Nephron progenitor cell (in vitro differentiated cells): ENCODE data around the gene PLA2G7.
"Not testable (repeated sequence)": the region's sequence is repeated elsewhere in the genome, so short reads cannot be mapped to it uniquely, and the experiment has no call there.

Experiments used
- DNase-seq: peaks from one replicate; pipeline ENCODE4 v3.0.0; 2021
- H3K27ac Mint-ChIP-seq: 2 replicates; pipeline ENCODE4 v1.8.0; 2021; ENCODE audit warnings: mild to moderate bottlenecking, moderate library complexity, mixed read lengths
- H3K27me3 Mint-ChIP-seq: 2 replicates; pipeline ENCODE4 v1.8.0; 2021; ENCODE audit warnings: mild to moderate bottlenecking, low read depth, mixed read lengths; ENCODE audit not compliant: poor library complexity
- H3K36me3 Mint-ChIP-seq: 2 replicates; pipeline ENCODE4 v1.8.0; 2021; ENCODE audit warnings: low read depth, mixed read lengths
- H3K4me1 Mint-ChIP-seq: 2 replicates; pipeline ENCODE4 v1.8.0; 2021; ENCODE audit warnings: mixed read lengths
- H3K4me3 Mint-ChIP-seq: 2 replicates; pipeline ENCODE4 v1.8.0; 2021; ENCODE audit warnings: mild to moderate bottlenecking, moderate library complexity, mixed read lengths
- H3K9me3 Mint-ChIP-seq: 2 replicates; pipeline ENCODE4 v1.8.0; 2021; ENCODE audit warnings: mild to moderate bottlenecking, moderate library complexity, mixed read lengths
- TF ChIP-seq, protein P1 (sequence below): fragments of 200-600 bp; sonication (generic); IDR thresholded peaks from 2 replicates; pipeline ENCODE4 v1.5.0; 2021; ENCODE audit warnings: antibody characterized with exemption

PLA2G7 gene

DNA sequence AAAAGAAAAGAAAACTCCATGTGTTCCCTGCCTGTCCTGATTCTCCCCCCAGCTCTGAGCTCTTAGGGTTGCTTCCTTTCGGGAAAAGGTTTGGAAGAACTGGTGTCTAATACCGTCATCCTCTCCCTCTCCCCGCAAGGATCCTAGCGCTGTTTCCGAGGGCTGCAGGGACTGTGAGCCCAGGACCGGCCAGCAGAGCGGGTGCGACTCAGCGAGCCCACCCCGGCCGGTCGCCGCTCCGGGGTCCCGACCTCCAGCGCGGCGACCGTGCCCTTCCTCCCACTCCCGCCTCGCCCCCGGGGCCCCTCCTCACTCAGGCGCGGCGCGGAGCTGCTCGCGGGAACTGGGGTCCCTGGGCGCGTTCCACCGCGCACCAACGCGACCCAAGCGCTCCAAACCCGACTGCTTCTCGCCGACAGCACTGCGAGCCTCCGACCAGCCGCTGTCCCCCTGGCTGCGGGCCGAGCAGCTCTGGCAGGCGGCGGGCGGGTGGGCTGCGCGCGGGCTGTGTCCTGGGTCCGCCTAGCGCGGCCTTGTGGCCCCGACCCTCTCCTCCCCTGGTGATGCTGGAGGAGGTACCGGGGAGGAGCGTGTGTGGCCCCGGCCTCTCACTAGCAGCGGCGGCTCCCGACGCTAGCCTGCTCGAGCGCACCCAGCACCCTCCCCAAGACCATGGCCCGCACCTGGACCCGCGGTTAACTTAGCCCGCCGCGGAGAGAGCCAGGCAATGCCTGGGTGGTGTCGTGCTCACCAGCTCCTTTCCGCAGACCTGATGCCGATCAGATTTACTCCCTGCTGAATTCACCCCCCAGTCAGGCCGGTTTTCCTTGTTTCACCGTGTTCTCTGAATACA, at the start of gene PLA2G7:
PLA2G7 (minus strand) TSS at position 509 of the 853 bp plus-strand sequence. CDS start 12,484 bp downstream, outside the sequence.
- Mint-ChIP-seq H3K4me3 (peak within 1 kb of the TSS; percentile 91), H3K27me3 (peaks cover 50% of the 10 kb centered on the region), H3K27ac (no peak within 1 kb of the TSS), H3K36me3 (no peaks in the 10 kb centered on the region), H3K9me3 (no peaks in the 10 kb centered on the region), H3K4me1 (peaks cover 12% of the 10 kb centered on the region)
- peak; percentile 74 for DNase-seq
- TF ChIP-seq, protein P1, sequence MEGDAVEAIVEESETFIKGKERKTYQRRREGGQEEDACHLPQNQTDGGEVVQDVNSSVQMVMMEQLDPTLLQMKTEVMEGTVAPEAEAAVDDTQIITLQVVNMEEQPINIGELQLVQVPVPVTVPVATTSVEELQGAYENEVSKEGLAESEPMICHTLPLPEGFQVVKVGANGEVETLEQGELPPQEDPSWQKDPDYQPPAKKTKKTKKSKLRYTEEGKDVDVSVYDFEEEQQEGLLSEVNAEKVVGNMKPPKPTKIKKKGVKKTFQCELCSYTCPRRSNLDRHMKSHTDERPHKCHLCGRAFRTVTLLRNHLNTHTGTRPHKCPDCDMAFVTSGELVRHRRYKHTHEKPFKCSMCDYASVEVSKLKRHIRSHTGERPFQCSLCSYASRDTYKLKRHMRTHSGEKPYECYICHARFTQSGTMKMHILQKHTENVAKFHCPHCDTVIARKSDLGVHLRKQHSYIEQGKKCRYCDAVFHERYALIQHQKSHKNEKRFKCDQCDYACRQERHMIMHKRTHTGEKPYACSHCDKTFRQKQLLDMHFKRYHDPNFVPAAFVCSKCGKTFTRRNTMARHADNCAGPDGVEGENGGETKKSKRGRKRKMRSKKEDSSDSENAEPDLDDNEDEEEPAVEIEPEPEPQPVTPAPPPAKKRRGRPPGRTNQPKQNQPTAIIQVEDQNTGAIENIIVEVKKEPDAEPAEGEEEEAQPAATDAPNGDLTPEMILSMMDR: no peak

DNA sequence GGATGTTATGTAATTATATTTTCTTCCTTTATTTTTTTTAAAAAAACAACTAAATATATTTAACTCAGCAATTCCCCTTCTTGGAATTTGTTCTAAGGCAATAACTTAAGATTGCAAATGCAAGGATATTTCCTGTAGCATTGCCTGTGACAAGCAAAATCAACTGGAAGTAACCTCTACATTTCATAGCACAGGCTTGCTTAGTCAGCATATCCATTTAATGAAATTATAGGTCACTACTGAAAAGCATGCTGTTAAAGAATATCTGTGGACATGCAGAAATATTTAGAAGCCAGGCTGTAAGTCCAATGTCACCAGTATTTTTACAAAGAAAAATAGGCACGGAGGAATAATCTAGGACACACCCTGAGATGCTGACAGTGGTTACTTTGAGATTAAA, 49.4 kb upstream of the PLA2G7 start:
- TF ChIP-seq, protein P1: no peak
- peaks cover 7% of the 10 kb centered on the region for H3K27me3 Mint-ChIP-seq
- DNase-seq: no peak
- no peaks in the 10 kb centered on the region for H3K36me3 Mint-ChIP-seq
- no peaks in the 10 kb centered on the region for H3K4me1 Mint-ChIP-seq
- no peak overlapping the region for H3K4me3 Mint-ChIP-seq
- no peaks in the 10 kb centered on the region for H3K9me3 Mint-ChIP-seq
- H3K27ac Mint-ChIP-seq: no peak overlapping the region

DNA sequence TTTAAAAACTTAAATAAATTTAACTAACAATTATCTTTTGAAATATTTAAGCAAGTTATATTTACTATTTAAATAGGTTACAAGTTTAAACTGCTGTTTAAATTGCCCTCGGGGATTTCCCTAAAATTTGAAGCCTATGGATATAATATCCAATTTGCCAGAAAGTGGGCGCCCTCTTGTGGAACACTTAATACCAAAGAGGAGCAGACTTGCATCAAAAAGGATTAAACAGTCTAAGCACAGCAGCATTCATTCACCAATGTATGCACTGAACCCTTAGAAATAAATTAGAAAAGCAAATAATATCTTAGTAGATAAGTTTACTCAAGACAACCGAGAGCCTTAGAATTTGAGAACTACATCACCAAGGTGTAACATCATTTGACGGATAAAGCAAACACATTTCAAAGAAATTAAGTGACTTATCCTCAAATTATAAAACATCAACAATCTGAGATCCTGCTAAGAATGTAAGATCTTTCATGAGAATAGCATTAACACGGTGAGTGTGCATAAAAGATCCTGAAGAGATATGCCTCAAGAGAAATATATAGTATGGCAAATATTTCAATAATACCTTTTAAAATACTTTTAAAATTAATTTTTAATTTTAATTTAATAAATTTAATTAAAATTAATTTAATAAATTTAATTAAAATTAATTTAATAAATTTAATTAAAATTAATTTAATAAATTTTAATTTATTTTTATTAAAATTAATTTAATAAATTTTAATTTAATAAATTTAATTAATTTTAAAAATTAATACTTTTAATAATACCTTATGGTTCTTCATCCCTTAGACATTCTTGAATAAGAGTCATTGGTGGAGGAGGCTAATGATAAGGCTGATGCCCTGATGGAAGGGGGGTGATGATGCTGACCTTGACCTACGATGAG, 46.6 kb upstream of the PLA2G7 start:
- H3K36me3 Mint-ChIP-seq: no peaks in the 10 kb centered on the region
- H3K9me3 Mint-ChIP-seq: no peaks in the 10 kb centered on the region
- H3K27ac Mint-ChIP-seq: no peak overlapping the region
- H3K4me1 Mint-ChIP-seq: no peaks in the 10 kb centered on the region
- TF ChIP-seq, protein P1: peak; percentile 70
- peaks cover 8% of the 10 kb centered on the region for H3K27me3 Mint-ChIP-seq
- peak; percentile 46 for DNase-seq
- no peak overlapping the region for H3K4me3 Mint-ChIP-seq

DNA sequence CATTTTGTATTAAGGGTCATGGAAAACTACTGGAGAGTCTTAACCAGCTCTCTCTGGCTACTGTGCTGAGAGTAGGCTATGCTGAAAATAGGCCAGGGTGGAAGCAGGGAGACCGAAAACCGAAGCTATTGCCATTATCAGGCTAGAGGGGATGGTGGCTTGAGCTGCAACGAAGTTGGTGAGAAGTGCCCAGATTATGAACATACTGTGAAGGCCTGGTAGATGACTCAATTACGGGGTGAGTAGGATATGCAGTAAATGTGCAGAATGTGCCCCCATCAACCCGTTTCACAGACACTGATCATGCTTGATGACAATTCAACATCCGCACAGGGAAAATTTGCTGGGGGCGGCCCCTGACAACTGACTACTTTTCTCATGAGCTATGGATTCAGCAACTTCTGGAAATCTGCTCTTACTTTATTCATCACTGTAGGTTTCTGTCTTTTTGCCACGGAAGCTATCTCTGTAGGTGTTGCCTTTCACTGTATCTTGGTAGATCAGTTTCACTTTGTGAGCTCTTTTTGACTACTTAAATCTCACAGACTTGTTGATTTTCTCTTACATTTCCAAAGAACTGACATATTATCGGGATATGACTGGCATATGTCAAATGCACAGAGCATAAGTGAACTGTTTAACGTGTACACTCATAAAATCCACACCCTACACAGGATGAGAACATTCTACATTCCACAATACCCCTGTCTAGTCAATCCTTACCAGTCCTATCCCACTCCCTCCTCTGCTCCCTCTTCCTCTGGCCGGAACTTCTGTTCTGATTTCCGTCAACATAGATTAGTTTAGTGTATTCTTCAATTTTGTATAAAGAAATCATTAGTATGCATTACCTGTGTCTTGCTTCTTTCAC, 42.5 kb upstream of the PLA2G7 start:
- Mint-ChIP-seq H3K9me3 (no peaks in the 10 kb centered on the region), H3K27me3 (peaks cover 8% of the 10 kb centered on the region), H3K27ac (no peak overlapping the region), H3K36me3 (no peaks in the 10 kb centered on the region), H3K4me1 (no peaks in the 10 kb centered on the region), H3K4me3 (no peak overlapping the region)
- TF ChIP-seq, protein P1: no peak
- no peak for DNase-seq

DNA sequence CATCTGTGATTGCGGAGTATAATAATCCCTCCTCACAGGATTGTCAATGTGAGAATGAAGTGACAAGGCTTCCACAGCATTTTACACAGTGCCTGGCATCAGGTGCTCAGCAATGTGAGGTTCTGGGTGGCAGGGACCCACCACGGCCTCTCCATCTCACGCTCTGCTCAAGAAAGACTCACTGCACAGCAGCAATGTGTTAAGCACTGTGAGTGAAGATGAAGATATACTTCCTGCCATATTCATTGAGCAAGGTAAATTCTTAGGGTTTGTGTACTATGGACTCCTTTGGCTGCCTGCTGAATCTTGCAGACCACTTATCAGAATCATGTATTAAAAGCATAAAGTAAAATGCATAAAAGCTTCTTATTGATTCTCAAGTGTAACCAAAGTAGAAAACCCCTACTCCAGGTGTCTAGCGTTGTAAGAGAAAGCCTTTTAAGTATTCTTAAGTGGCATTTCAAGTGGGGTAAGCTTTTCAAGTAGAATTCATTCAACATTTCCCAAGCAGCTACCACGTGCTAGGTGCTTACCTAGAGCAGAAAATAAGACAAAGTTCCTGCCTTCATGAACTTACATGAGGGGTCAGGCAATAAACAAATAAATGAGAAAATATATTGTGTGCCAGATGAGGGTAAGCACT, 41.0 kb upstream of the PLA2G7 start:
- Mint-ChIP-seq H3K27ac (no peak overlapping the region), H3K4me3 (no peak overlapping the region), H3K4me1 (no peaks in the 10 kb centered on the region), H3K9me3 (no peaks in the 10 kb centered on the region), H3K27me3 (peaks cover 8% of the 10 kb centered on the region), H3K36me3 (no peaks in the 10 kb centered on the region)
- TF ChIP-seq, protein P1: no peak
- DNase-seq: no peak

DNA sequence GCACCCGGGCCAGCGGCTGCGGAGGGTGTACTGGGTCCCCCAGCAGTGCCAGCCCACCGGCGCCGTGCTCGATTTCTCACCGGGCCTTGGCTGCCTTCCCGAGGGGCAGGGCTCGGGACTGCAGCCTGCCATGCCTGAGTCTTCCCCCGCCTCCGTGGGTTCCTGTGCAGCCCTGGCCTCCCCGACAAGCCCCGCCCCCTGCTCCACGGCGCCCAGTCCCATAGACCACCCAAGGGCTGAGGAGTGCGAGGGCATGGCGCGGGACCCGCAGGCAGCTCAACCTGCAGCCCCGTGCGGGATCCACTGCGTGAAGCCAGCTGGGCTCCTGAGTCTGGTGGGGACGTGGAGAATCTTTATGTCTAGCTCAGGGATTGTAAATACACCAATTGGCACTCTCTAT, 39.6 kb upstream of the PLA2G7 start:
- not testable (repeated sequence) for H3K27ac Mint-ChIP-seq, H3K4me3 Mint-ChIP-seq, H3K27me3 Mint-ChIP-seq, H3K4me1 Mint-ChIP-seq, DNase-seq, H3K9me3 Mint-ChIP-seq, H3K36me3 Mint-ChIP-seq
